ENCODE measurements around the gene RDH11. TPM values are rescaled to one million over a fixed set of nuclear protein-coding genes. Genes with fewer than 3 reads are reported as not detected.

Gene RDH11
- 10 to 100 TPM; 72.0 to 75.6 TPM for total RNA-seq

GRCh38 chr14:67695394-67695949 is at the start of gene RDH11:
Gene RDH11 (minus strand): TSS chr14:67695764. CDS start chr14:67695703, 61 bp downstream.
- Mint-ChIP-seq H3K4me1 (peaks cover 21% of the 10 kb centered on the region), H3K9me3 (ENCODE audit: low read depth) (no peaks in the 10 kb centered on the region), H3K27ac (peak within 1 kb of the TSS; percentile 98), H3K4me3 (peak within 1 kb of the TSS; percentile 91), H3K27me3 (no peaks in the 10 kb centered on the region), H3K36me3 (ENCODE audit: low read depth) (peaks cover 21% of the 10 kb centered on the region)
- intact Hi-C loops (cut with DNase I, micrococcal nuclease), result loop anchor here (1.0 to 10.0 kb wide), 10 partner anchors 15 to 1099 kb away; partner anchors contain the start of genes ARG2 (in 2 of the 2), PIGH (in 2 of the 2), VTI1B (in 2 of the 2) and ZFYVE26 (in 2 of the 2)
- CTCF ChIA-PET, result interaction anchor here (0.6 to 3.1 kb wide), 8 partner anchors 9 to 77 kb away, joined by 4 to 13 read pairs (median 6); partner anchors contain the start of gene VTI1B
- peak; percentile 88 for ATAC-seq
- DNase-seq, result peak; percentile 92
- POLR2A ChIA-PET, result interaction anchor here (0.5 to 1.6 kb wide), 11 partner anchors 9 to 506 kb away, joined by 3 to 10 read pairs (median 3); partner anchors contain the start of genes ATP6V1D, EIF2S1, GARIN2 and PIGH

GRCh38 chr14:67744046-67744445 is 48.5 kb upstream of the RDH11 start:
- no peak for DNase-seq
- Mint-ChIP-seq H3K9me3 (ENCODE audit: low read depth) (peaks cover 3% of the 10 kb centered on the region), H3K27ac (no peak overlapping the region), H3K4me3 (no peak overlapping the region), H3K36me3 (ENCODE audit: low read depth) (peaks cover 18% of the 10 kb centered on the region), H3K4me1 (peaks cover 17% of the 10 kb centered on the region), H3K27me3 (no peaks in the 10 kb centered on the region)
- CTCF ChIA-PET, result no interaction called here
- intact Hi-C loops (cut with DNase I, micrococcal nuclease), result no loop called here
- ATAC-seq, result no peak
- POLR2A ChIA-PET, result interaction anchor here (0.6 kb wide), 1 partner anchor 39 kb away, joined by 3 read pairs; no protein-coding TSS in a partner anchor

- Mint-ChIP-seq H3K9me3 (ENCODE audit: low read depth) (no peaks in the 10 kb centered on the region), H3K36me3 (ENCODE audit: low read depth) (no peaks in the 10 kb centered on the region), H3K27me3 (no peaks in the 10 kb centered on the region), H3K27ac (no peak overlapping the region), H3K4me3 (no peak overlapping the region), H3K4me1 (no peaks in the 10 kb centered on the region)
- POLR2A ChIA-PET, result no interaction called here
- ATAC-seq, result peak; percentile 36
- intact Hi-C loops (cut with DNase I, micrococcal nuclease), result no loop called here
- DNase-seq, result peak; percentile 22
- CTCF ChIA-PET, result no interaction called here
Measured at GRCh38 chr14:67738740-67739504, 43.4 kb upstream of the RDH11 start.

GRCh38 chr14:67736771-67737170 is 41.2 kb upstream of the RDH11 start:
- intact Hi-C loops (cut with DNase I, micrococcal nuclease), result no loop called here
- DNase-seq (no peak), ATAC-seq (no peak)
- CTCF ChIA-PET, result interaction anchor here (0.7 kb wide), 1 partner anchor 249 kb away, joined by 3 read pairs; no protein-coding TSS in a partner anchor
- no peak overlapping the region for H3K4me3 Mint-ChIP-seq
- H3K27ac Mint-ChIP-seq, result no peak overlapping the region
- H3K9me3 Mint-ChIP-seq (ENCODE audit: low read depth), result no peaks in the 10 kb centered on the region
- no peaks in the 10 kb centered on the region for H3K4me1 Mint-ChIP-seq
- H3K27me3 Mint-ChIP-seq, result no peaks in the 10 kb centered on the region
- POLR2A ChIA-PET, result no interaction called here
- no peaks in the 10 kb centered on the region for H3K36me3 Mint-ChIP-seq (ENCODE audit: low read depth)

GRCh38 chr14:67735336-67736147 is 40.0 kb upstream of the RDH11 start:
- Mint-ChIP-seq H3K27ac (no peak overlapping the region), H3K4me3 (no peak overlapping the region), H3K36me3 (ENCODE audit: low read depth) (no peaks in the 10 kb centered on the region), H3K4me1 (no peaks in the 10 kb centered on the region), H3K9me3 (ENCODE audit: low read depth) (no peaks in the 10 kb centered on the region), H3K27me3 (no peaks in the 10 kb centered on the region)
- POLR2A ChIA-PET, result no interaction called here
- DNase-seq, result no peak
- ATAC-seq, result no peak
- CTCF ChIA-PET, result interaction anchor here (1.2 kb wide), 1 partner anchor 31 kb away, joined by 5 read pairs; no protein-coding TSS in a partner anchor
- intact Hi-C loops (cut with DNase I, micrococcal nuclease), result no loop called here

- POLR2A ChIA-PET, result no interaction called here
- CTCF ChIA-PET, result interaction anchor here (1.2 kb wide), 1 partner anchor 30 kb away, joined by 5 read pairs; no protein-coding TSS in a partner anchor
- no peaks in the 10 kb centered on the region for H3K27me3 Mint-ChIP-seq
- no peak for DNase-seq
- intact Hi-C loops (cut with DNase I, micrococcal nuclease), result no loop called here
- H3K4me1 Mint-ChIP-seq, result no peaks in the 10 kb centered on the region
- no peak for ATAC-seq
- H3K9me3 Mint-ChIP-seq (ENCODE audit: low read depth), result no peaks in the 10 kb centered on the region
- H3K4me3 Mint-ChIP-seq, result no peak overlapping the region
- H3K27ac Mint-ChIP-seq, result no peak overlapping the region
- H3K36me3 Mint-ChIP-seq (ENCODE audit: low read depth), result no peaks in the 10 kb centered on the region
Measured at GRCh38 chr14:67734675-67735074, 39.1 kb upstream of the RDH11 start.

- Mint-ChIP-seq H3K4me1 (no peaks in the 10 kb centered on the region), H3K36me3 (ENCODE audit: low read depth) (no peaks in the 10 kb centered on the region), H3K27ac (no peak overlapping the region), H3K9me3 (ENCODE audit: low read depth) (no peaks in the 10 kb centered on the region), H3K4me3 (no peak overlapping the region), H3K27me3 (no peaks in the 10 kb centered on the region)
- ATAC-seq (no peak), DNase-seq (no peak)
- intact Hi-C loops (cut with DNase I, micrococcal nuclease), result no loop called here
- POLR2A ChIA-PET, result no interaction called here
- CTCF ChIA-PET, result interaction anchor here (0.6 kb wide), 1 partner anchor 29 kb away, joined by 3 read pairs; no protein-coding TSS in a partner anchor
Measured at GRCh38 chr14:67733616-67734015, 38.1 kb upstream of the RDH11 start.

GRCh38 chr14:67729072-67729885 is 33.7 kb upstream of the RDH11 start:
- Mint-ChIP-seq H3K4me3 (no peak overlapping the region), H3K27ac (no peak overlapping the region), H3K27me3 (peaks cover 5% of the 10 kb centered on the region), H3K4me1 (no peaks in the 10 kb centered on the region), H3K36me3 (ENCODE audit: low read depth) (no peaks in the 10 kb centered on the region), H3K9me3 (ENCODE audit: low read depth) (no peaks in the 10 kb centered on the region)
- DNase-seq, result no peak
- ChIA-PET POLR2A (no interaction called here), CTCF (interaction anchor here (1.8 to 2.3 kb wide), 2 partner anchors 11 to 25 kb away, joined by 4 to 7 read pairs; no protein-coding TSS in a partner anchor)
- ATAC-seq, result no peak
- intact Hi-C loops (cut with DNase I, micrococcal nuclease), result no loop called here

- ChIA-PET CTCF (interaction anchor here (2.3 kb wide), 1 partner anchor 10 kb away, joined by 7 read pairs; no protein-coding TSS in a partner anchor), POLR2A (no interaction called here)
- Mint-ChIP-seq H3K27ac (no peak overlapping the region), H3K9me3 (ENCODE audit: low read depth) (no peaks in the 10 kb centered on the region), H3K4me1 (no peaks in the 10 kb centered on the region), H3K4me3 (no peak overlapping the region), H3K27me3 (peaks cover 12% of the 10 kb centered on the region), H3K36me3 (ENCODE audit: low read depth) (no peaks in the 10 kb centered on the region)
- ATAC-seq (no peak), DNase-seq (no peak)
- intact Hi-C loops (cut with DNase I, micrococcal nuclease), result no loop called here
Measured at GRCh38 chr14:67728258-67728657, 32.7 kb upstream of the RDH11 start.

GRCh38 chr14:67727361-67727760 is 31.8 kb upstream of the RDH11 start:
- peaks cover 20% of the 10 kb centered on the region for H3K27me3 Mint-ChIP-seq
- intact Hi-C loops (cut with DNase I, micrococcal nuclease), result no loop called here
- H3K27ac Mint-ChIP-seq, result no peak overlapping the region
- ChIA-PET POLR2A (interaction anchor here (0.6 kb wide), 1 partner anchor 12 kb away, joined by 5 read pairs; no protein-coding TSS in a partner anchor), CTCF (interaction anchor here (0.6 to 2.3 kb wide), 2 partner anchors 9 to 40 kb away, joined by 4 to 7 read pairs; no protein-coding TSS in a partner anchor)
- no peaks in the 10 kb centered on the region for H3K9me3 Mint-ChIP-seq (ENCODE audit: low read depth)
- ATAC-seq (no peak), DNase-seq (no peak)
- peaks cover 3% of the 10 kb centered on the region for H3K4me1 Mint-ChIP-seq
- H3K36me3 Mint-ChIP-seq (ENCODE audit: low read depth), result no peaks in the 10 kb centered on the region
- H3K4me3 Mint-ChIP-seq, result no peak overlapping the region
